PC-3 (cell line): ENCODE results near the gene MSI1. TPM values are rescaled to one million over a fixed set of nuclear protein-coding genes. Genes with fewer than 3 reads are reported as not detected.

Experiments used
- ATAC-seq: fragments of 200-7000 bp; cut with Tn5 transposase; 2 replicates; pipeline ENCODE4 v1.9.1; 2020; ENCODE audit warnings: mild to moderate bottlenecking, moderate library complexity
- BruUV-seq: library from RNA; stranded (reverse); fragments of 400-500 nt; replicated peaks from 2 replicates; lab custom pipeline; 2021; lab: Mats Ljungman, UMichigan
- CTCF ChIA-PET: fragments of 300-600 bp; sonication (Branson Sonifier 250); formaldehyde crosslinking; loops from one replicate; lab custom pipeline; 2022; ENCODE audit warnings: antibody characterized with exemption; lab: Charles Lee
- POLR2A ChIA-PET: fragments of 300-600 bp; sonication (Branson Sonifier 250); formaldehyde crosslinking; loops from one replicate; lab custom pipeline; 2022; ENCODE audit warnings: antibody characterized with exemption; ENCODE audit not compliant: unreplicated experiment; lab: Charles Lee
- DNase-seq: peaks from one replicate; pipeline ENCODE4 v3.0.0-alpha.2; 2015
- H2AFZ ChIP-seq: fragments of 300-600 bp; sonication (generic); 2 replicates; pipeline ENCODE4 v1.6.0; 2016; ENCODE audit warnings: antibody characterized with exemption, low read length
- H3F3A ChIP-seq: fragments of 300-600 bp; sonication (generic); one replicate; pipeline ENCODE4 v1.6.0; 2017; ENCODE audit warnings: antibody characterized with exemption, low read length, control low read depth, mild to moderate bottlenecking; ENCODE audit not compliant: unreplicated experiment
- H3K27ac ChIP-seq: fragments of 300-600 bp; sonication (generic); 2 replicates; pipeline ENCODE4 v1.5.1; 2016; ENCODE audit warnings: mild to moderate bottlenecking, low read length
- H3K27me3 ChIP-seq: fragments of 300-600 bp; sonication (generic); 2 replicates; pipeline ENCODE4 v1.6.1; 2016; ENCODE audit warnings: low read length, mixed read lengths
- H3K36me3 ChIP-seq: fragments of 300-600 bp; sonication (generic); 2 replicates; pipeline ENCODE4 v1.6.1; 2016; ENCODE audit warnings: low read depth, mixed run types, low read length, mixed read lengths
- H3K4me1 ChIP-seq: fragments of 300-600 bp; sonication (generic); 2 replicates; pipeline ENCODE4 v1.5.1; 2016; ENCODE audit warnings: low read length; ENCODE audit not compliant: insufficient read depth
- H3K4me2 ChIP-seq: fragments of 300-600 bp; sonication (generic); 2 replicates; pipeline ENCODE4 v1.6.0; 2016; ENCODE audit warnings: low read length
- H3K4me3 ChIP-seq: fragments of 300-600 bp; sonication (generic); 2 replicates; pipeline ENCODE4 v1.5.1; 2016; ENCODE audit warnings: mild to moderate bottlenecking, low read length, mixed read lengths
- H3K79me2 ChIP-seq: fragments of 300-600 bp; sonication (generic); 2 replicates; pipeline ENCODE4 v1.6.1; 2017; ENCODE audit warnings: low read length, mixed read lengths
- H3K9ac ChIP-seq: fragments of 300-600 bp; sonication (generic); 2 replicates; pipeline ENCODE4 v1.6.0; 2016; ENCODE audit warnings: mild to moderate bottlenecking, low read length
- H3K9me2 ChIP-seq: fragments of 300-600 bp; sonication (generic); replicated peaks from 2 replicates; pipeline ENCODE4 v1.6.1; 2016; ENCODE audit warnings: mixed run types, low read length, mixed read lengths
- H3K9me3 ChIP-seq: fragments of 300-600 bp; sonication (generic); 2 replicates; pipeline ENCODE4 v1.6.1; 2016; ENCODE audit warnings: low read length, mixed read lengths
- H4K20me1 ChIP-seq: fragments of 300-600 bp; sonication (generic); 2 replicates; pipeline ENCODE4 v1.6.1; 2016; ENCODE audit warnings: low read length, mixed read lengths
- CTCF ChIP-seq: fragments of 300-600 bp; sonication (generic); conservative IDR thresholded peaks from 2 replicates; pipeline ENCODE4 v1.5.1; 2017; ENCODE audit warnings: antibody characterized with exemption, low read depth, mild to moderate bottlenecking, low read length
- EZH2 ChIP-seq: fragments of 300-600 bp; sonication (generic); IDR thresholded peaks from one replicate; pipeline ENCODE4 v1.6.1; 2017; ENCODE audit warnings: antibody characterized with exemption, mild to moderate bottlenecking, low read length; ENCODE audit not compliant: unreplicated experiment
- EZH2phosphoT487 ChIP-seq: fragments of 300-600 bp; sonication (generic); IDR thresholded peaks from 2 replicates; pipeline ENCODE4 v1.6.1; 2018; ENCODE audit warnings: mild to moderate bottlenecking, antibody characterized with exemption, low read length, borderline replicate concordance
- intact Hi-C: fragments of 100-400 bp; cut with micrococcal nuclease; formaldehyde crosslinking; loops from 2 replicates; pipeline ENCODE4 v1.9.0; 2023
- total RNA-seq: library from RNA; depleted of rRNA; stranded (reverse); fragments of >200 nt; gene quantifications from 2 replicates; pipeline ENCODE4 v1.2.3, GENCODE V29; 2014

The MSI1 gene
- total RNA-seq, 1 experiment from 2014 or later: not detected

GRCh38 chr12:120331390-120331789 is 37.6 kb downstream of the MSI1 start:
- Histone ChIP-seq H3K9ac (no peak overlapping the region), H3K9me2 (no peaks in the 10 kb centered on the region), H2AFZ (no peak overlapping the region), H3K27me3 (no peaks in the 10 kb centered on the region), H3K36me3 (no peaks in the 10 kb centered on the region), H4K20me1 (no peaks in the 10 kb centered on the region), H3K4me3 (no peak overlapping the region), H3K79me2 (no peaks in the 10 kb centered on the region), H3K4me2 (no peak overlapping the region), H3K27ac (no peak overlapping the region), H3F3A (no peaks in the 10 kb centered on the region), H3K9me3 (no peaks in the 10 kb centered on the region), H3K4me1 (no peaks in the 10 kb centered on the region)
- TF ChIP-seq EZH2phosphoT487: no peak
- TF ChIP-seq EZH2: no peak
- no peak for TF ChIP-seq CTCF
- DNase-seq: no peak
- ChIA-PET POLR2A (no interaction called here), CTCF (no interaction called here)
- ATAC-seq: no peak
- BruUV-seq: no TSS peak
- intact Hi-C loops: no loop called here

- Histone ChIP-seq H3K9me2 (no peaks in the 10 kb centered on the region), H3K79me2 (no peaks in the 10 kb centered on the region), H3K27me3 (no peaks in the 10 kb centered on the region), H4K20me1 (no peaks in the 10 kb centered on the region), H3K4me2 (no peak overlapping the region), H3K36me3 (no peaks in the 10 kb centered on the region), H3K4me3 (no peak overlapping the region), H2AFZ (no peak overlapping the region), H3K9ac (no peak overlapping the region), H3F3A (no peaks in the 10 kb centered on the region), H3K9me3 (no peaks in the 10 kb centered on the region), H3K4me1 (no peaks in the 10 kb centered on the region), H3K27ac (no peak overlapping the region)
- no TSS peak for BruUV-seq
- intact Hi-C loops: no loop called here
- ChIA-PET POLR2A (no interaction called here), CTCF (no interaction called here)
- TF ChIP-seq EZH2phosphoT487 (no peak), CTCF (no peak), EZH2 (no peak)
- ATAC-seq: no peak
- no peak for DNase-seq
These were observed 40.7 kb downstream of the MSI1 start for GRCh38 chr12:120328228-120328627.

- no peaks in the 10 kb centered on the region for H3F3A ChIP-seq
- ATAC-seq: no peak
- H3K9me2 ChIP-seq: no peaks in the 10 kb centered on the region
- no peaks in the 10 kb centered on the region for H3K79me2 ChIP-seq
- H3K4me2 ChIP-seq: no peak within 1 kb of the TSS
- intact Hi-C loops: no loop called here
- no peaks in the 10 kb centered on the region for H3K27me3 ChIP-seq
- no peak within 1 kb of the TSS for H2AFZ ChIP-seq
- no peaks in the 10 kb centered on the region for H3K36me3 ChIP-seq
- ChIA-PET POLR2A (interaction anchor here (1.1 kb wide), 1 partner anchor 126 kb away, joined by 3 read pairs; the partner anchor contains the start of gene RPLP0), CTCF (interaction anchor here (0.6 kb wide), 1 partner anchor 139 kb away, joined by 7 read pairs; no protein-coding TSS in a partner anchor)
- H3K4me1 ChIP-seq: no peaks in the 10 kb centered on the region
- no peak within 1 kb of the TSS for H3K9ac ChIP-seq
- no peak within 1 kb of the TSS for H3K4me3 ChIP-seq
- no peaks in the 10 kb centered on the region for H4K20me1 ChIP-seq
- H3K9me3 ChIP-seq: no peaks in the 10 kb centered on the region
- no TSS peak for BruUV-seq
- no peak for TF ChIP-seq EZH2phosphoT487
- H3K27ac ChIP-seq: no peak within 1 kb of the TSS
- DNase-seq: no peak
These were observed 41.4 kb downstream of the MSI1 start, which contains the start of gene PLA2G1B for GRCh38 chr12:120327593-120327992. TSS of gene PLA2G1B (minus strand) at chr12:120327779. CDS start at chr12:120327753, 26 bp downstream.
